RCC 7860 (cell line): ENCODE results near the gene PLIN5.
"Not testable (repeated sequence)": the region's sequence is repeated elsewhere in the genome, so short reads cannot be mapped to it uniquely, and the experiment has no call there.

ENCODE experiments used
- DNase-seq: peaks from one replicate; pipeline ENCODE4 v3.0.0-alpha.2; 2015; ENCODE audit warnings: low spot score
- FAIRE-seq: peaks from 2 replicates; lab custom pipeline; 2012; peaks lifted over from hg19 to GRCh38; lab: Jason Lieb, UNC

The PLIN5 gene

GRCh38 chr19:4568886-4569285 is 33.9 kb upstream of the PLIN5 start:
- DNase-seq (no peak), FAIRE-seq (no peak)

GRCh38 chr19:4567584-4568071 is 32.6 kb upstream of the PLIN5 start:
- DNase-seq (no peak), FAIRE-seq (no peak)

GRCh38 chr19:4566402-4567051 is 31.5 kb upstream of the PLIN5 start:
- DNase-seq (no peak), FAIRE-seq (no peak)

- not testable (repeated sequence) for FAIRE-seq, DNase-seq
These were observed 28.5 kb upstream of the PLIN5 start for GRCh38 chr19:4563562-4563961.

- FAIRE-seq, DNase-seq: not testable (repeated sequence)
These were observed 27.1 kb upstream of the PLIN5 start for GRCh38 chr19:4562085-4562484.

GRCh38 chr19:4559569-4559968 is 24.5 kb upstream of the PLIN5 start, which contains the start of gene SEMA6B:
SEMA6B (minus strand) TSS chr19:4559684; CDS start chr19:4558457, 1,227 bp downstream.
- DNase-seq = no peak
- no peak for FAIRE-seq

- DNase-seq = no peak
- FAIRE-seq = no peak
These were observed 23.2 kb upstream of the PLIN5 start for GRCh38 chr19:4557971-4558941.

GRCh38 chr19:4557144-4557970 is 22.3 kb upstream of the PLIN5 start:
- FAIRE-seq (no peak), DNase-seq (no peak)

- DNase-seq (no peak), FAIRE-seq (no peak)
These were observed 21.6 kb upstream of the PLIN5 start for GRCh38 chr19:4556597-4557127.

GRCh38 chr19:4555657-4556561 is 20.9 kb upstream of the PLIN5 start:
- FAIRE-seq (no peak), DNase-seq (no peak)

GRCh38 chr19:4554717-4555116 is 19.7 kb upstream of the PLIN5 start:
- DNase-seq (no peak), FAIRE-seq (no peak)

- no peak for DNase-seq
- FAIRE-seq = no peak
These were observed 18.8 kb upstream of the PLIN5 start for GRCh38 chr19:4553775-4554174.

- FAIRE-seq = no peak
- DNase-seq = no peak
These were observed 18.2 kb upstream of the PLIN5 start for GRCh38 chr19:4553092-4553695.

- no peak for FAIRE-seq
- no peak for DNase-seq
These were observed 17.4 kb upstream of the PLIN5 start for GRCh38 chr19:4552525-4552819.

- no peak for FAIRE-seq
- no peak for DNase-seq
These were observed 15.5 kb upstream of the PLIN5 start for GRCh38 chr19:4550479-4551050.

GRCh38 chr19:4550018-4550417 is 15.0 kb upstream of the PLIN5 start:
- FAIRE-seq (no peak), DNase-seq (no peak)

GRCh38 chr19:4548238-4548584 is 13.2 kb upstream of the PLIN5 start:
- FAIRE-seq (no peak), DNase-seq (no peak)

GRCh38 chr19:4547303-4548237 is 12.5 kb upstream of the PLIN5 start:
- DNase-seq = no peak

More at GRCh38 chr19:4547303-4548237, 12.5 kb upstream of the PLIN5 start:
- FAIRE-seq = no peak
